Natural killer cell (primary cell): Measurements from ENCODE around the gene SPATA2L. TPM values are rescaled to one million over a fixed set of nuclear protein-coding genes. Genes with fewer than 3 reads are reported as not detected.

Experiments
- ATAC-seq, 3 donors: fragments of 150-1000 bp in 2 of 3; fragments of 200-7000 bp in 1 of 3; cut with Tn5 transposase; 1 replicate in 1 of 3; 2 replicates in 2 of 3; pipeline ENCODE4 v1.10.0; 2021; ENCODE audit warnings: mild to moderate bottlenecking in 2 of 3, moderate library complexity in 2 of 3
- DNase-seq, 2 donors: peaks; one replicate each; pipeline versions ENCODE4 v3.0.0 to v3.0.0-alpha.2; 2013 to 2021; ENCODE audit warnings: mixed read lengths in 1 of 2
- H3K27ac ChIP-seq: one replicate; pipeline ENCODE4 v1.5.1; 2013; ENCODE audit warnings: mild to moderate bottlenecking, low read length
- H3K27me3 ChIP-seq: one replicate; pipeline ENCODE4 v1.6.1; 2013; ENCODE audit warnings: low read length; ENCODE audit not compliant: control insufficient read depth, insufficient read depth
- H3K36me3 ChIP-seq: one replicate; pipeline ENCODE4 v1.6.1; 2013; ENCODE audit warnings: low read length; ENCODE audit not compliant: control insufficient read depth, insufficient read depth
- H3K4me1 ChIP-seq: one replicate; pipeline ENCODE4 v1.6.1; 2013; ENCODE audit warnings: low read length; ENCODE audit not compliant: control insufficient read depth, insufficient read depth
- H3K4me3 ChIP-seq: one replicate; pipeline ENCODE4 v1.5.1; 2013; ENCODE audit warnings: low read length
- H3K9me3 ChIP-seq: one replicate; pipeline ENCODE4 v1.6.1; 2013; ENCODE audit warnings: low read length; ENCODE audit not compliant: control insufficient read depth, insufficient read depth
- H3K27ac Mint-ChIP-seq, 2 donors: one replicate each; pipeline ENCODE4 v1.8.0; 2022; ENCODE audit warnings: mild to moderate bottlenecking in 2 of 2, mixed read lengths in 2 of 2, moderate library complexity in 1 of 2
- H3K27me3 Mint-ChIP-seq, 2 donors: one replicate each; pipeline ENCODE4 v1.8.0; 2022; ENCODE audit warnings: low read depth in 2 of 2, mixed read lengths in 2 of 2
- H3K36me3 Mint-ChIP-seq: one replicate; pipeline ENCODE4 v1.8.0; 2022; ENCODE audit warnings: mixed read lengths
- H3K4me1 Mint-ChIP-seq, 2 donors: one replicate each; pipeline ENCODE4 v1.8.0; 2022; ENCODE audit warnings: mixed read lengths in 2 of 2
- H3K4me3 Mint-ChIP-seq: one replicate; pipeline ENCODE4 v1.8.0; 2022; ENCODE audit warnings: mild to moderate bottlenecking, moderate library complexity, mixed read lengths
- H3K9me3 Mint-ChIP-seq, 2 donors: one replicate each; pipeline ENCODE4 v1.8.0; 2022; ENCODE audit warnings: mixed read lengths in 2 of 2
- WGBS: methylation state at CpG from one replicate; pipeline ENCODE4 v1.1.7; 2013; ENCODE audit warnings: missing lambda C conversion rate; ENCODE audit not compliant: insufficient coverage; 5-methylcytosine and 5-hydroxymethylcytosine counted together
- intact Hi-C: fragments of 100-400 bp; cut with micrococcal nuclease; formaldehyde crosslinking; loops from one replicate; pipeline ENCODE4 v1.14.2; 2022
- total RNA-seq, 4 donors: library from RNA; stranded (reverse); fragments of 120-200 nt in 1 of 4; gene quantifications; one replicate each; pipeline versions ENCODE4 v1.2.3 to v1.2.4, GENCODE V29; 2013 to 2022
- TF ChIP-seq, protein P1 (sequence below): fragments of 200-600 bp; IDR thresholded peaks from one replicate; pipeline ENCODE4 v1.8.0; 2022; ENCODE audit warnings: antibody characterized with exemption

Gene SPATA2L, protein sequence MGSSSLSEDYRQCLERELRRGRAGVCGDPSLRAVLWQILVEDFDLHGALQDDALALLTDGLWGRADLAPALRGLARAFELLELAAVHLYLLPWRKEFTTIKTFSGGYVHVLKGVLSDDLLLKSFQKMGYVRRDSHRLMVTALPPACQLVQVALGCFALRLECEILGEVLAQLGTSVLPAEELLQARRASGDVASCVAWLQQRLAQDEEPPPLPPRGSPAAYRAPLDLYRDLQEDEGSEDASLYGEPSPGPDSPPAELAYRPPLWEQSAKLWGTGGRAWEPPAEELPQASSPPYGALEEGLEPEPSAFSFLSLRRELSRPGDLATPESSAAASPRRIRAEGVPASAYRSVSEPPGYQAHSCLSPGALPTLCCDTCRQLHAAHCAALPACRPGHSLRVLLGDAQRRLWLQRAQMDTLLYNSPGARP
- 10 to 100 TPM; 23.1 to 37.9 (median 24.0) TPM for total RNA-seq
- total RNA-seq (2013) = 11.8 TPM

DNA sequence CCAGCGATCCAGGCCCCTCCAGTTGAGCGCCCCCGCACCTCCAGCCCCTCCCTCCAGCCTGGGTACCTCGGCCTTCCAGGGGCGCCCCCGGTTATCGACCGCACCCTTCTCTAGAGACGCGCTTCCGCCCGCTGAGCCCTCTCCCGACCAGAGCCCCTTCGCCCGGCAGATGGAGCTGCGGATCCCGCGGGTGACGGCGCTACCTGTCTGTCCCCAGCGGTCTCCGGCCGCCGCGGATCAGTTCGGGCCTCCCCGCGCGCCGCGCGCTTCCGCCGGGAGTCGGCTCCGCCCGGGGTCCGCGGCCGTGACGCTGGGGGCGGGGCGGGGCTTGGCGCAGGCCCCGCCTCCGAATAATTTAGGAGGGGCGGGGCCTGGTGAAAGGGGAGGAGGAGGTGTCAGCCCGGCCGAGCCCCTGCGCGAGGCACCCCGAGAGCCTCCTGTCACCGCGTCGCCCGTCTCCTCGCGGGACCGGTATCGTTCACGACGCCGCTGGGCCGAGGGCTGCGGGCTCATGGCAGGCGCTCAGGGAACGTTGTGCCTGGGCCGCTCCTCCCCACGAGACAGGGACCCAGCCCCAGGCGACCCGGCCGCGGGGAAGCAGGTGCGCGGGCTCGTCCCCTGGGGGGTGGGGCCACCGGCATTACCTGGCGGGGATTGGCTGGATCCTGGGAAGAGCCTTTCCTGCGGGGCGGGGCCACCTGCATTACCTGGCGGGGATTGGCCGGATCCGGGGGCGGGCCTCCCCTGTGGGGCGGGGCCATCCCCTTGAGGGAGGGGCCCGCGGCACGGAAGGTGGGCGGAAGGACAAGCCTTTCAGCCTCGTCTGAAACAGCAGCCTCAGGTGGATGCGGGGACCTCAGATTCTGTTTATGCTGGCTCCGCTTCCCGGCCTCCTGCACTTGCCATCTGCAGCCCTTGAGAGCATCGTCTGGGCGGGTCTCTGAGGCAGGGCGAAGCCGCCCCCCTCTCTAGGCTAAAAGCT lies at the start of gene SPATA2L:
Gene SPATA2L, minus strand, starts transcription at position 281 of the 982 bp plus-strand sequence. CDS start 473 bp downstream, outside the sequence.
- intact Hi-C loops = loop anchor here (2.0 kb wide), 2 partner anchors 15 to 159 kb away; partner anchors contain the start of gene CDK10
- WGBS = under 1% methylated on average over 97 of the region's 97 CpGs
- H3K27me3 Mint-ChIP-seq = no peaks in the 10 kb centered on the region
- peaks cover 36% of the 10 kb centered on the region for H3K4me1 ChIP-seq
- peak; percentile 95 to 98 for DNase-seq
- H3K4me3 ChIP-seq = peak within 1 kb of the TSS; percentile 68
- peak within 1 kb of the TSS; percentile 86 for H3K4me3 Mint-ChIP-seq
- no peaks in the 10 kb centered on the region for H3K9me3 Mint-ChIP-seq
- peak within 1 kb of the TSS; percentile 81 to 86 for H3K27ac Mint-ChIP-seq
- peak within 1 kb of the TSS; percentile 83 for H3K27ac ChIP-seq
- H3K36me3 Mint-ChIP-seq = no peaks in the 10 kb centered on the region
- peaks cover 3% of the 10 kb centered on the region for H3K36me3 ChIP-seq
- no peaks in the 10 kb centered on the region for H3K27me3 ChIP-seq
- H3K4me1 Mint-ChIP-seq = peaks cover 9 to 23% of the 10 kb centered on the region in 2 donors
- TF ChIP-seq, protein P1, sequence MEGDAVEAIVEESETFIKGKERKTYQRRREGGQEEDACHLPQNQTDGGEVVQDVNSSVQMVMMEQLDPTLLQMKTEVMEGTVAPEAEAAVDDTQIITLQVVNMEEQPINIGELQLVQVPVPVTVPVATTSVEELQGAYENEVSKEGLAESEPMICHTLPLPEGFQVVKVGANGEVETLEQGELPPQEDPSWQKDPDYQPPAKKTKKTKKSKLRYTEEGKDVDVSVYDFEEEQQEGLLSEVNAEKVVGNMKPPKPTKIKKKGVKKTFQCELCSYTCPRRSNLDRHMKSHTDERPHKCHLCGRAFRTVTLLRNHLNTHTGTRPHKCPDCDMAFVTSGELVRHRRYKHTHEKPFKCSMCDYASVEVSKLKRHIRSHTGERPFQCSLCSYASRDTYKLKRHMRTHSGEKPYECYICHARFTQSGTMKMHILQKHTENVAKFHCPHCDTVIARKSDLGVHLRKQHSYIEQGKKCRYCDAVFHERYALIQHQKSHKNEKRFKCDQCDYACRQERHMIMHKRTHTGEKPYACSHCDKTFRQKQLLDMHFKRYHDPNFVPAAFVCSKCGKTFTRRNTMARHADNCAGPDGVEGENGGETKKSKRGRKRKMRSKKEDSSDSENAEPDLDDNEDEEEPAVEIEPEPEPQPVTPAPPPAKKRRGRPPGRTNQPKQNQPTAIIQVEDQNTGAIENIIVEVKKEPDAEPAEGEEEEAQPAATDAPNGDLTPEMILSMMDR = no peak
- ATAC-seq = peak; percentile 75 to 92 (median 77)
- H3K9me3 ChIP-seq = no peaks in the 10 kb centered on the region

DNA sequence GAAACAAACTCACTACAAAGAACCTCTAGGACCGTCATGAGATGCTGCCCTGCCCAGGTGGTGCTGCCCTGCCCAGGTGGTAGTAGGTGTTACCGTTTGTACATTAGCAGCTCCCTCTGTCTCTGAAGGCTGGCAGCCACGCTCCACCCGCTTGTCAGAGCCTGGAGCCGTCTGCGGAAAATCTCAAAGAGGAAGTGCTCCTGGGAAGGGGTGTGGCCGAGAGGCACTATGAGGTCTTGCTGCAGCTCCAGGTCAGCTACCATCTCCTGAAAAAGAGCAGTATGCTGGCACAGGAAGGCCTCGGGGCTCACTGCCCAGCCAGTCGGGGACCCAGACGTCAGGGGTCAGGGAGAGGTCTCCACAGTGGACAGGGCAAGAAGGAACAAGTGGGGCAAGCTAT lies 48.1 kb upstream of the SPATA2L start:
- no peaks in the 10 kb centered on the region for H3K27me3 ChIP-seq
- no peak overlapping the region for H3K4me3 Mint-ChIP-seq
- H3K27ac ChIP-seq = no peak overlapping the region

DNA sequence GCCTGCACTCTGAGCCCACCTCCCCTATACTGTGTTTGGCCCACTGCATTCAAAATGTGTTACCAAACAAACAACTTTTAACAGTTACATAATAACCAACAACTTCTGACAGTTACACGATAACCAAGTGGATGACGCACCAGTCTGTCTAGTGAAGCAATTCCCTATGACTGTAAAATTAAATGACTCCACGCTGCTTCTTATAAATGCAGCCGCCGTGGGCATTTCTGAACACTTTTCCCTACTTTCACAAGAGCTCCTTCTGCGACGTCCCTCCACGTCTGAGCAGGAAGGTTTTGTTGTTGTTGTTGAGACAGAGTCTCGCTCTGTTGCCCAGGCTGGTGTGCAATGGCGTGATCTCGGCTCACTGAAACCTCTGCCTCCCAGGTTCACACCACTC lies 47.4 kb upstream of the SPATA2L start:
- ATAC-seq (no peak), DNase-seq (no peak)
- intact Hi-C loops = no loop called here
- Histone ChIP-seq H3K4me3 (no peak overlapping the region), H3K4me1 (peaks cover 6% of the 10 kb centered on the region), H3K9me3 (no peaks in the 10 kb centered on the region), H3K27ac (no peak overlapping the region), H3K36me3 (peaks cover 46% of the 10 kb centered on the region), H3K27me3 (no peaks in the 10 kb centered on the region)
- Mint-ChIP-seq H3K4me3 (no peak overlapping the region), H3K9me3 (no peaks in the 10 kb centered on the region), H3K27ac (no peak overlapping the region), H3K36me3 (no peaks in the 10 kb centered on the region), H3K27me3 (no peaks in the 10 kb centered on the region), H3K4me1 (peaks cover 8 to 24% of the 10 kb centered on the region in 2 donors)
- TF ChIP-seq, protein P1 = no peak
- over 99% methylated on average over 6 of the region's 11 CpGs for WGBS

More for the DNA sequence above, 48.1 kb upstream of the SPATA2L start:
- Mint-ChIP-seq H3K27me3 (no peaks in the 10 kb centered on the region), H3K27ac (peak overlapping the region in 1 of 2 donors; percentile 70), H3K9me3 (no peaks in the 10 kb centered on the region), H3K4me1 (peaks cover 8 to 27% of the 10 kb centered on the region in 2 donors), H3K36me3 (no peaks in the 10 kb centered on the region)
- no peak for DNase-seq
- TF ChIP-seq, protein P1 = no peak
- Histone ChIP-seq H3K36me3 (peaks cover 42% of the 10 kb centered on the region), H3K4me3 (no peak overlapping the region), H3K9me3 (no peaks in the 10 kb centered on the region), H3K4me1 (peaks cover 6% of the 10 kb centered on the region)
- intact Hi-C loops = no loop called here
- 60% methylated on average over 10 of the region's 10 CpGs for WGBS
- ATAC-seq = no peak
